OCI-LY1 (cell line): ENCODE measurements around the gene RET.

Experiments used
- CTCF ChIP-seq: fragments of 200-600 bp; sonication (generic), shearing (Covaris generic); IDR thresholded peaks from 2 replicates; pipeline ENCODE4 v1.5.1; 2017; ENCODE audit warnings: mild to moderate bottlenecking, antibody characterized with exemption, low read length, moderate library complexity, mixed read lengths
- EZH2 ChIP-seq: fragments of 200-600 bp; sonication (generic), shearing (Covaris generic); IDR thresholded peaks from 2 replicates; pipeline ENCODE4 v1.8.0; 2017; ENCODE audit warnings: borderline replicate concordance, mixed run types, mild to moderate bottlenecking, antibody characterized with exemption, low read length, moderate library complexity, mixed read lengths

- no peak for TF ChIP-seq CTCF
- no peak for TF ChIP-seq EZH2
Measured at GRCh38 chr10:43106256-43107091, 29.6 kb downstream of the RET start.
